GM19240 (cell line): ENCODE data around the gene MSH3.
"Not testable (repeated sequence)": the region's sequence is repeated elsewhere in the genome, so short reads cannot be mapped to it uniquely, and the experiment has no call there.

Experiments used
- DNase-seq: peaks from one replicate; pipeline ENCODE4 v3.0.0; 2011; ENCODE audit warnings: low spot score; ENCODE audit not compliant: insufficient read length

MSH3 gene

GRCh38 chr5:80705801-80706200 is 51.3 kb downstream of the MSH3 start:
- DNase-seq: no peak

GRCh38 chr5:80706835-80707447 is 52.5 kb downstream of the MSH3 start:
- no peak for DNase-seq

- no peak for DNase-seq
Observed at GRCh38 chr5:80707645-80708044, 53.2 kb downstream of the MSH3 start.

- no peak for DNase-seq
Observed at GRCh38 chr5:80711216-80711615, 56.8 kb downstream of the MSH3 start.

GRCh38 chr5:80711938-80712337 is 57.5 kb downstream of the MSH3 start:
- DNase-seq: no peak

GRCh38 chr5:80712919-80713318 is 58.5 kb downstream of the MSH3 start:
- DNase-seq: no peak

- no peak for DNase-seq
Observed at GRCh38 chr5:80713631-80714030, 59.2 kb downstream of the MSH3 start.

GRCh38 chr5:80714570-80715298 is 60.3 kb downstream of the MSH3 start:
- no peak for DNase-seq

GRCh38 chr5:80715887-80716286 is 61.4 kb downstream of the MSH3 start:
- DNase-seq: no peak

- no peak for DNase-seq
Observed at GRCh38 chr5:80720181-80720580, 65.7 kb downstream of the MSH3 start.

- DNase-seq: no peak
Observed at GRCh38 chr5:80722916-80723315, 68.5 kb downstream of the MSH3 start.

GRCh38 chr5:80725446-80725845 is 71.0 kb downstream of the MSH3 start:
- no peak for DNase-seq

- DNase-seq: no peak
Observed at GRCh38 chr5:80736730-80737129, 82.3 kb downstream of the MSH3 start.

GRCh38 chr5:80738466-80738865 is 84.0 kb downstream of the MSH3 start:
- no peak for DNase-seq

- no peak for DNase-seq
Observed at GRCh38 chr5:80739057-80739456, 84.6 kb downstream of the MSH3 start.

- no peak for DNase-seq
Observed at GRCh38 chr5:80739496-80739895, 85.0 kb downstream of the MSH3 start.

- no peak for DNase-seq
Observed at GRCh38 chr5:80739898-80740297, 85.4 kb downstream of the MSH3 start.

- DNase-seq: not testable (repeated sequence)
Observed at GRCh38 chr5:80740488-80740887, 86.0 kb downstream of the MSH3 start.

GRCh38 chr5:80740999-80741398 is 86.5 kb downstream of the MSH3 start:
- no peak for DNase-seq

- no peak for DNase-seq
Observed at GRCh38 chr5:80744149-80744548, 89.7 kb downstream of the MSH3 start.

GRCh38 chr5:80745490-80745889 is 91.0 kb downstream of the MSH3 start:
- DNase-seq: no peak

GRCh38 chr5:80747922-80748321 is 93.5 kb downstream of the MSH3 start:
- DNase-seq: no peak

- no peak for DNase-seq
Observed at GRCh38 chr5:80752427-80752826, 98.0 kb downstream of the MSH3 start.
